Cardiac fibroblast (primary cell): ENCODE data around the gene PDZD2.

Experiments used
- DNase-seq, 2 donors: peaks; one replicate each; pipeline versions ENCODE4 v3.0.0 to v3.0.0-alpha.2; 2010; ENCODE audit warnings: low read depth in 2 of 2
- H3K4me3 ChIP-seq, 2 donors: replicated peaks in 1 of 2; 1 replicate in 1 of 2; 2 replicates in 1 of 2; pipeline ENCODE4 v1.5.1; 2011; ENCODE audit warnings: low read depth in 2 of 2, low read length in 2 of 2, mild to moderate bottlenecking in 2 of 2, moderate library complexity in 1 of 2
- TF ChIP-seq, protein P1 (sequence below): IDR thresholded peaks from one replicate; pipeline ENCODE4 v1.5.1; 2011; ENCODE audit warnings: low read depth, mild to moderate bottlenecking, low read length, inconsistent platforms

PDZD2 gene

DNA sequence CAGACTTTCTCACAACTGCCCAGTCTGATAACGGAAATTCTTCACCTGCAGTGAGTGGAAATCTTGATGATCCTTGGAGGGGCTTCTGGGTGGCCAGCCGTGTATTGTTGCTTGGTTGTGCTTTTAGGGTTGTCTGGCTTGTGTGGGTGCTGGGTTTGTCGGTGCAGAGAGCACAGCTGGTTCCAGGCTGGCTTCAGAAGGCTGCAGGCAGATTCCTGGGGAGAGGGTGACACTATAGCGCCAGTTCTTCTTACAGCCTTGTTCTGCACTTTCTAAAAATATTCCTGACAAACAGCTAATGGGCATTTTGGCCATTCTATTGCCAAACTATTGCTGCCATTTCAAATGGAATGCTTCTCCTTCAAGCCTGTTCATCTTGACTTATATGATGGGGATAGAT, 99.3 kb downstream of the PDZD2 start:
- DNase-seq: no peak
- TF ChIP-seq, protein P1, sequence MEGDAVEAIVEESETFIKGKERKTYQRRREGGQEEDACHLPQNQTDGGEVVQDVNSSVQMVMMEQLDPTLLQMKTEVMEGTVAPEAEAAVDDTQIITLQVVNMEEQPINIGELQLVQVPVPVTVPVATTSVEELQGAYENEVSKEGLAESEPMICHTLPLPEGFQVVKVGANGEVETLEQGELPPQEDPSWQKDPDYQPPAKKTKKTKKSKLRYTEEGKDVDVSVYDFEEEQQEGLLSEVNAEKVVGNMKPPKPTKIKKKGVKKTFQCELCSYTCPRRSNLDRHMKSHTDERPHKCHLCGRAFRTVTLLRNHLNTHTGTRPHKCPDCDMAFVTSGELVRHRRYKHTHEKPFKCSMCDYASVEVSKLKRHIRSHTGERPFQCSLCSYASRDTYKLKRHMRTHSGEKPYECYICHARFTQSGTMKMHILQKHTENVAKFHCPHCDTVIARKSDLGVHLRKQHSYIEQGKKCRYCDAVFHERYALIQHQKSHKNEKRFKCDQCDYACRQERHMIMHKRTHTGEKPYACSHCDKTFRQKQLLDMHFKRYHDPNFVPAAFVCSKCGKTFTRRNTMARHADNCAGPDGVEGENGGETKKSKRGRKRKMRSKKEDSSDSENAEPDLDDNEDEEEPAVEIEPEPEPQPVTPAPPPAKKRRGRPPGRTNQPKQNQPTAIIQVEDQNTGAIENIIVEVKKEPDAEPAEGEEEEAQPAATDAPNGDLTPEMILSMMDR: no peak
- no peak overlapping the region for H3K4me3 ChIP-seq

DNA sequence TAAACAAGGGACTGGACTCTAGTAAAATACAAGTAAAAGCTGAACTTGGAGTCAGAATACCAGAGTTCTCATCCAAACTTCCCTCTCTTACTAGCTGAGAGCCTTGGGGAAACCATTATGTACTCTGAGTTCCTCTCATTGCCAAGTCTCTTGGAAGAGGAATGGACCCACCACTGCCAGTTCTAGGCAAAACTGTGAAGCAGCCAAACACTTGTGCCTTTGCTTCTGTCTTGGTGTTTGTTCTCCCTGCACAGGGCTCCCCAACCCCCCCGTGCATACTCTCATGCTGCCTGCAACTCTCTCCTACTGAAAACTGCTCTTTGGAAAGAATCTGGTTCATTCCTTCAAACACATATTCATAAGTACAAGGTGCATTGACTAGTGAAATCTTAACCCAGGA, 102.6 kb downstream of the PDZD2 start:
- H3K4me3 ChIP-seq: no peak overlapping the region
- TF ChIP-seq, protein P1: no peak
- no peak for DNase-seq

DNA sequence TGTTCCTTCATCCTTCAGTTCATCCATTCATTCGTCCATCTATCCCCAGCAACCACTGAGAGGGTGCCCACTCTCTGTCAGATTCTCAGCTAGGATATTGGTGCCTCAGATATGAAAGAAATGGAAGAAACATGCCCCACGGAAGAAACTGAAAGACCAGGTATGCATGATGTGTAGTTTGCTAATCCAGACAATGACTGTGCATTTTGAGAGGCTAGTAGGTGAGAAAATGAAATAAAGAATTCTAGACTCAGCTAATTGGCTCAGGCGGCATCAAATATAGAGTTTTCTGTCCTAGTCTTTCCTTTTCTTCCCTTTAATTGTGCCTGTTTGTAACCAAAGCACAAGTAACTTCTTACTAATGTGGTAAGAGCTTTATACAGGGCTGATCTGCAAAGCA, 104.7 kb downstream of the PDZD2 start:
- DNase-seq: no peak
- no peak overlapping the region for H3K4me3 ChIP-seq
- TF ChIP-seq, protein P1: no peak

DNA sequence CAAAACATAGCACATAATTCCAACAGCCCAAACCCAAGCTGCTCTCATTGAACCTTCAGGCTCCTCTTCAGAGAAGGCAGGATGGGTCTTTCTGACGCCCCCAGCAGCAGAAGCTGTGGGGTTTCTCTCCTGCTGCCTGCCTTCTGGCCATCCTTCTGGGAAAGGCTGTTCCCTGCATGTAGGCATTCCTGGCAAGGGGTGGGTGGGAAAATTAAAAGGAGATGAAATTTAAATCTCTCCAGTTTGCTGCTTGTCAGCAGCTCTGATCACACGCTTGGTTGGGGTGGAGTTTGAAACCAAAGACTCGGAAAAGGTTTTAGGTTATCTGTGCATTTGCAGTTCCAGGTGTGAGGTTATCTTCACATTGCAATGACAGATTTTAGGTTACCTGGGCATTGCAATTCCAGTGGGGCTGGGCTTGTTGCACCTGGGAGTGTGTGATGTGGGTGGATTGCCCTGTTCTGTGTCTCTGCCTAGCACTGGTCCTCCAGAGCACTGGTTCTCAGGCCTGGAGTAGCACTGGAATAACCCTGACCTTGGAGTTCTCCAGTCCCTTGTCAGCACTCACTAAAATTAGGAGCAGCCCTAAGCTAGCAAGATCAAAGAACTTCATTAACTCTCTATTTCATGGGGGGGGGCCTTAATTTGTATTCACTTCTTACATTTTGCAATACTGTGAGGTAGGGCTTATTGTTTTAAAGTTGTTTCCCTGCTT, 109.7 kb downstream of the PDZD2 start:
- TF ChIP-seq, protein P1: no peak

DNA sequence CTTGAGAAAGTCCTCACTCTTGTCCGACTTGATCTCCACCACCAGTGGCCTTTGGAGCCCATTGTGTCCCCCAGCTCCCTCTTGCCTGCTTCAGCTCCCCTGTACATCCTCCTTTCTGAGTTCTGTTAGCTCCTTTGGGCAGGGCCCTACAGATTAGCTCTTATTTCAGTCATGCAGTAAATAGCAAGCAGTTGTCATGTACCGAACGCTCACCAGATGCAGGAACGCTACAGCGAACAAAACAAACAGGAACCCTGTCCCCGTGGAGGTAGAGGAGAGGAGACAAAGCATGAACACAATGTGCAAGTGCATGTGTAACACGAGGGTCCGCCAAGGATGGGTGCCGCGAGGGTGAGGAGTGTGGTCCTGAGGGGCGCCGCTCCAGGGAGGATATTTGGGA, 111.3 kb downstream of the PDZD2 start:
- TF ChIP-seq, protein P1: no peak
- H3K4me3 ChIP-seq: no peak overlapping the region

More for the DNA sequence above, 109.7 kb downstream of the PDZD2 start:
- H3K4me3 ChIP-seq: no peak overlapping the region
- DNase-seq: no peak

DNA sequence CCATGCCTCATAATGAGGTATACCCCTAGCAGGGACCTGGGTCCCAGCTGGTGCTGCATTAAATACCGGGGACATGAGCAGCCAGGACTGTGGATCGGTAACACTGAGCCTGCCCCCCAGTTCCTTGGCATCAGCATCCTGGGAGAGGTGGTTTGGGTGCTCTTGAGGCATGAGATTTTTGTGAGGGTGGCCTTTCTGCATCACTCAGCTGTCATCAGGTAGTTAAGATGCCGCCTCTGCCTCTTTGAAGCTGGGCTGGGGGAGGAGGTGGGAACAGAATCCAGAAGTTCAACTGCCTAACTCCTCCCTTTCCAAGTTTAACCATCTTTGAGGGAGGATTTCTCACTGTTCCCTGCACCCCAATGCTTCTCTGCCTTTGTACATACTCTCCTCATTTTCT, 112.7 kb downstream of the PDZD2 start:
- H3K4me3 ChIP-seq: no peak overlapping the region
- DNase-seq: no peak
- TF ChIP-seq, protein P1: no peak

More for the DNA sequence above, 111.3 kb downstream of the PDZD2 start:
- DNase-seq: no peak
